ENCODE data around the gene TEKT3.

GRCh38 chr17:15311996-15312395 lies 29.4 kb downstream of the TEKT3 start:
- no peak for TF ChIP-seq JUN (IDR thresholded peaks at IDR 0.05; ENCODE audit: borderline replicate concordance, insufficient read depth, insufficient read length, low read depth)
- TF ChIP-seq CTCF (IDR thresholded peaks at IDR 0.05; ENCODE audit: extremely low read depth in 1 of 2, insufficient read depth in 1 of 2, low read depth in 1 of 2, low read length in 2 of 2) = no peak
- TF ChIP-seq MYC (IDR thresholded peaks at IDR 0.05; ENCODE audit: low read depth, low read length) = no peak
